ENCODE data around the gene NTM. TPM values are rescaled to one million over a fixed set of nuclear protein-coding genes. Genes with fewer than 3 reads are reported as not detected.

NTM gene
- total RNA-seq, 1 experiment from 2014 or later = 16.4 TPM

- H3K9me3 Mint-ChIP-seq = peaks cover 3% of the 10 kb centered on the region
- H3K27ac Mint-ChIP-seq = no peak overlapping the region
- CTCF ChIA-PET = no interaction called here
- ATAC-seq (no peak), DNase-seq (ENCODE audit: low spot score) (no peak)
- peaks cover 3% of the 10 kb centered on the region; the same call in 1 of the 2 replicates for H3K27me3 Mint-ChIP-seq (ENCODE audit: low read depth)
- TF ChIP-seq ZNF512 (CRISPR knock-in tag; IDR thresholded peaks at IDR 0.05; ENCODE audit: borderline replicate concordance) (no peak), RORB (CRISPR knock-in tag; IDR thresholded peaks at IDR 0.05) (no peak), GRHL2 (CRISPR knock-in tag; IDR thresholded peaks at IDR 0.05; ENCODE audit: insufficient replicate concordance, severe bottlenecking) (no peak), MXD4 (CRISPR knock-in tag; IDR thresholded peaks at IDR 0.05; ENCODE audit: borderline replicate concordance) (no peak), ARID4B (CRISPR knock-in tag; IDR thresholded peaks at IDR 0.05; ENCODE audit: borderline replicate concordance) (no peak), FOXJ3 (CRISPR knock-in tag; IDR thresholded peaks at IDR 0.05; ENCODE audit: borderline replicate concordance) (no peak), FOXP4 (CRISPR knock-in tag; IDR thresholded peaks at IDR 0.05) (no peak), ELF4 (CRISPR knock-in tag; IDR thresholded peaks at IDR 0.05; ENCODE audit: low read depth) (no peak), ZNF671 (CRISPR knock-in tag; IDR thresholded peaks at IDR 0.05) (no peak), CTCF (IDR thresholded peaks at IDR 0.05) (no peak), TP53 (CRISPR knock-in tag; IDR thresholded peaks at IDR 0.05) (no peak), ZSCAN18 (CRISPR knock-in tag; IDR thresholded peaks at IDR 0.05) (no peak), ZNF281 (CRISPR knock-in tag; IDR thresholded peaks at IDR 0.05) (no peak)
- no peaks in the 10 kb centered on the region for H3K36me3 Mint-ChIP-seq
- H3K4me3 Mint-ChIP-seq = no peak overlapping the region
- POLR2A ChIA-PET = no interaction called here
- H3K4me1 Mint-ChIP-seq = peaks cover 10% of the 10 kb centered on the region
These were observed 232.0 kb downstream of the NTM start for GRCh38 chr11:131602431-131602830.
